Liver (tissue), 9 donors: ENCODE results near the gene CACHD1. TPM values are rescaled to one million over a fixed set of nuclear protein-coding genes. Genes with fewer than 3 reads are reported as not detected.

ENCODE experiments used
- DNase-seq: peaks from one replicate; pipeline ENCODE4 v3.0.0-alpha.2; 2017; ENCODE audit warnings: low spot score
- H3K27ac ChIP-seq, 2 donors: one replicate each; pipeline ENCODE4 v1.7.0; 2013; ENCODE audit warnings: inconsistent platforms in 2 of 2, low read length in 2 of 2, control low read depth in 1 of 2, low read depth in 1 of 2, mild to moderate bottlenecking in 1 of 2
- H3K27me3 ChIP-seq, 4 donors: one replicate each; pipeline versions ENCODE4 v1.6.1 to v1.7.0; 2013; ENCODE audit warnings: low read length in 3 of 4, inconsistent platforms in 1 of 4, mild to moderate bottlenecking in 1 of 4, moderate library complexity in 1 of 4; ENCODE audit not compliant: control insufficient read depth in 4 of 4, insufficient read depth in 4 of 4
- H3K36me3 ChIP-seq, 4 donors: one replicate each; pipeline versions ENCODE4 v1.6.1 to v1.7.0; 2013; ENCODE audit warnings: low read length in 3 of 4, mild to moderate bottlenecking in 3 of 4, low read depth in 1 of 4, moderate library complexity in 1 of 4; ENCODE audit not compliant: control insufficient read depth in 4 of 4, insufficient read depth in 3 of 4
- H3K4me1 ChIP-seq, 4 donors: one replicate each; pipeline versions ENCODE4 v1.6.1 to v1.7.0; 2013; ENCODE audit warnings: low read length in 3 of 4, mild to moderate bottlenecking in 3 of 4, moderate library complexity in 1 of 4; ENCODE audit not compliant: control insufficient read depth in 4 of 4, insufficient read depth in 4 of 4
- H3K4me3 ChIP-seq, 3 donors: one replicate each; pipeline versions ENCODE4 v1.6.1 to v1.7.0; 2013; ENCODE audit warnings: low read length in 3 of 3, control low read depth in 1 of 3, low read depth in 1 of 3, mild to moderate bottlenecking in 1 of 3
- H3K9ac ChIP-seq, 2 donors: one replicate each; pipeline ENCODE4 v1.7.0; 2013; ENCODE audit warnings: low read length in 2 of 2, mild to moderate bottlenecking in 2 of 2, moderate library complexity in 2 of 2, control low read depth in 1 of 2, low read depth in 1 of 2
- H3K9me3 ChIP-seq, 4 donors: one replicate each; pipeline versions ENCODE4 v1.6.1 to v1.7.0; 2013; ENCODE audit warnings: low read length in 3 of 4; ENCODE audit not compliant: control insufficient read depth in 4 of 4
- EGR1 ChIP-seq, 2 donors: IDR thresholded peaks; 2 replicates each; pipeline ENCODE4 v1.6.1; 2016 to 2018; ENCODE audit warnings: antibody characterized with exemption in 2 of 2, low read depth in 2 of 2
- FOXA1 ChIP-seq: IDR thresholded peaks from 2 replicates; pipeline ENCODE4 v1.6.1; 2016; ENCODE audit warnings: antibody characterized with exemption
- FOXA2 ChIP-seq: IDR thresholded peaks from 2 replicates; pipeline ENCODE4 v1.6.1; 2016; ENCODE audit warnings: antibody characterized with exemption
- HNF4A ChIP-seq, 2 donors: conservative IDR thresholded peaks; 2 replicates each; pipeline ENCODE4 v1.6.1; 2016; ENCODE audit warnings: antibody characterized with exemption in 2 of 2, mild to moderate bottlenecking in 2 of 2
- JUND ChIP-seq, 2 donors: IDR thresholded peaks; 2 replicates each; pipeline ENCODE4 v1.6.1; 2016; ENCODE audit warnings: antibody characterized with exemption in 2 of 2
- RAD21 ChIP-seq, 2 donors: IDR thresholded peaks; 2 replicates each; pipeline ENCODE4 v1.6.1; 2016; ENCODE audit warnings: antibody characterized with exemption in 2 of 2, mild to moderate bottlenecking in 2 of 2
- RXRA ChIP-seq, 2 donors: IDR thresholded peaks; 2 replicates each; pipeline ENCODE4 v1.6.1; 2017 to 2018; ENCODE audit warnings: antibody characterized with exemption in 2 of 2, mild to moderate bottlenecking in 1 of 2
- SP1 ChIP-seq: IDR thresholded peaks from 2 replicates; pipeline ENCODE4 v1.6.1; 2018; ENCODE audit warnings: antibody characterized with exemption, mild to moderate bottlenecking
- YY1 ChIP-seq: IDR thresholded peaks from 2 replicates; pipeline ENCODE4 v1.6.1; 2016; ENCODE audit warnings: antibody characterized with exemption, mild to moderate bottlenecking
- WGBS: extraction: QIAGEN DNeasy Blood & Tissue Kit; methylation state at CpG from one replicate; pipeline ENCODE4 v1.1.7; 2013; 5-methylcytosine and 5-hydroxymethylcytosine counted together
- polyA plus RNA-seq, 2 donors: library from polyadenylated mRNA; stranded (reverse) in 1 of 2; unstranded in 1 of 2; fragments of 200-250 nt in 1 of 2; fragments of >200 nt in 1 of 2; fragmentation: Nextera tagmentation in 1 of 2; extraction: Ambion mirVana in 1 of 2; gene quantifications; one replicate each; pipeline versions ENCODE4 v1.2.1 to v1.2.3, GENCODE V29; 2013 to 2015
- total RNA-seq, 2 donors: library from RNA; depleted of rRNA; stranded (reverse); fragments of >200 nt; gene quantifications; one replicate each; pipeline ENCODE4 v1.2.3, GENCODE V29; 2014
- TF ChIP-seq, protein P1 (sequence below): fragments of 150-350 bp; IDR thresholded peaks from 2 replicates; pipeline ENCODE4 v1.5.1; 2017; ENCODE audit warnings: improper control_type of control experiment, low read depth, low read length; ENCODE audit not compliant: missing input control
- TF ChIP-seq, protein P2 (sequence below): IDR thresholded peaks from 2 replicates; pipeline ENCODE4 v1.6.1; 2016; ENCODE audit warnings: antibody characterized with exemption, mild to moderate bottlenecking
- TF ChIP-seq, protein P3 (sequence below): IDR thresholded peaks from 2 replicates; pipeline ENCODE4 v1.6.1; 2016; ENCODE audit warnings: antibody characterized with exemption
- TF ChIP-seq, protein P4 (sequence below): IDR thresholded peaks from 2 replicates; pipeline ENCODE4 v1.6.1; 2016; ENCODE audit warnings: antibody characterized with exemption
- donor health status: healthy.
- donor health status: healthy.
- donor health status: healthy.
- donor health status: healthy.
- donor health status: healthy.

Gene CACHD1
- total and polyA plus RNA-seq, 4 donors, result 0.68 to 4.2 (median 2.3) TPM

DNA sequence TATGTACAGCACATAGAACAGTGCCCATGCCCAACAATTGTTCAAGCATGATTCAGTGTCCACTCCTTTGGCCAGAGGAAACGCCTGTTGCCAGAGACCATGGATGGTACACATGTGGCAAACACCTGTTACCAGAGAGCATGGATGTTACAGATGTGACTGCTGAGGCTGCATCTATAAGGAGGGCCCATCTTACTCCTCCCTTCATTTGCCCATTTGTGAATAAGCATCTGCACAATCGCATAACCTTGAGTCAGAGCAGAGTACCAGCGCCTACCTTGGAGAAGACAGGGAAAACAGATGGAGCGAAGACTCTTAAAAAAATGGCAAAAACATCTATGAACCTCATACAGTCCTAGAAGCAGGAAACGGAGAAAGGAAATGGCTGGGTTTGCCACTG lies 36.6 kb upstream of the CACHD1 start (continued):
- TF ChIP-seq EGR1 (IDR thresholded peaks at IDR 0.05; ENCODE audit: low read depth in 2 of 2), result no peak
- TF ChIP-seq FOXA2, result no peak
- no peak for TF ChIP-seq YY1
- TF ChIP-seq, protein P1, sequence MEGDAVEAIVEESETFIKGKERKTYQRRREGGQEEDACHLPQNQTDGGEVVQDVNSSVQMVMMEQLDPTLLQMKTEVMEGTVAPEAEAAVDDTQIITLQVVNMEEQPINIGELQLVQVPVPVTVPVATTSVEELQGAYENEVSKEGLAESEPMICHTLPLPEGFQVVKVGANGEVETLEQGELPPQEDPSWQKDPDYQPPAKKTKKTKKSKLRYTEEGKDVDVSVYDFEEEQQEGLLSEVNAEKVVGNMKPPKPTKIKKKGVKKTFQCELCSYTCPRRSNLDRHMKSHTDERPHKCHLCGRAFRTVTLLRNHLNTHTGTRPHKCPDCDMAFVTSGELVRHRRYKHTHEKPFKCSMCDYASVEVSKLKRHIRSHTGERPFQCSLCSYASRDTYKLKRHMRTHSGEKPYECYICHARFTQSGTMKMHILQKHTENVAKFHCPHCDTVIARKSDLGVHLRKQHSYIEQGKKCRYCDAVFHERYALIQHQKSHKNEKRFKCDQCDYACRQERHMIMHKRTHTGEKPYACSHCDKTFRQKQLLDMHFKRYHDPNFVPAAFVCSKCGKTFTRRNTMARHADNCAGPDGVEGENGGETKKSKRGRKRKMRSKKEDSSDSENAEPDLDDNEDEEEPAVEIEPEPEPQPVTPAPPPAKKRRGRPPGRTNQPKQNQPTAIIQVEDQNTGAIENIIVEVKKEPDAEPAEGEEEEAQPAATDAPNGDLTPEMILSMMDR, result no peak
- TF ChIP-seq JUND (IDR thresholded peaks at IDR 0.05), result no peak

DNA sequence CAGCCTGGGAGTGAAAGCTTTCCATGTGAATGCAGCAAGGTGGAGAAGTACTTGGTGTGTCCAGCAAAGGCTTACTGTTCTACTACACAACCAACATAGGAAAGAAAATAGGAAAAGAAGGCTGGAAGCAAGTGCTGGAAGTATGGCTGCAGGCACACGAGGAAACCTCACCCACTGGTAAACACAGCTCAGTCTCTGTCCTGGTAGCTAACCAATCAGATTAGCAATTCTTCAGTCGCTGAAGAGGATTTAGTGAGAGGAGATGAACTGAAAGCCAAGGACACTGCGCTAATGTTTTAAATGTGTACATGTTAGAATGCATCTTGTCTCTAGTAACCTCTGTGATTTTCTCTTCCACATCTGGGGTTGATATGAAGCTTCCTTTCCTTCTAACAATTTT lies 36.2 kb upstream of the CACHD1 start:
- no peak for TF ChIP-seq RXRA (IDR thresholded peaks at IDR 0.05)
- TF ChIP-seq EGR1 (IDR thresholded peaks at IDR 0.05; ENCODE audit: low read depth in 2 of 2), result no peak
- TF ChIP-seq, protein P1, result no peak
- TF ChIP-seq, protein P2, sequence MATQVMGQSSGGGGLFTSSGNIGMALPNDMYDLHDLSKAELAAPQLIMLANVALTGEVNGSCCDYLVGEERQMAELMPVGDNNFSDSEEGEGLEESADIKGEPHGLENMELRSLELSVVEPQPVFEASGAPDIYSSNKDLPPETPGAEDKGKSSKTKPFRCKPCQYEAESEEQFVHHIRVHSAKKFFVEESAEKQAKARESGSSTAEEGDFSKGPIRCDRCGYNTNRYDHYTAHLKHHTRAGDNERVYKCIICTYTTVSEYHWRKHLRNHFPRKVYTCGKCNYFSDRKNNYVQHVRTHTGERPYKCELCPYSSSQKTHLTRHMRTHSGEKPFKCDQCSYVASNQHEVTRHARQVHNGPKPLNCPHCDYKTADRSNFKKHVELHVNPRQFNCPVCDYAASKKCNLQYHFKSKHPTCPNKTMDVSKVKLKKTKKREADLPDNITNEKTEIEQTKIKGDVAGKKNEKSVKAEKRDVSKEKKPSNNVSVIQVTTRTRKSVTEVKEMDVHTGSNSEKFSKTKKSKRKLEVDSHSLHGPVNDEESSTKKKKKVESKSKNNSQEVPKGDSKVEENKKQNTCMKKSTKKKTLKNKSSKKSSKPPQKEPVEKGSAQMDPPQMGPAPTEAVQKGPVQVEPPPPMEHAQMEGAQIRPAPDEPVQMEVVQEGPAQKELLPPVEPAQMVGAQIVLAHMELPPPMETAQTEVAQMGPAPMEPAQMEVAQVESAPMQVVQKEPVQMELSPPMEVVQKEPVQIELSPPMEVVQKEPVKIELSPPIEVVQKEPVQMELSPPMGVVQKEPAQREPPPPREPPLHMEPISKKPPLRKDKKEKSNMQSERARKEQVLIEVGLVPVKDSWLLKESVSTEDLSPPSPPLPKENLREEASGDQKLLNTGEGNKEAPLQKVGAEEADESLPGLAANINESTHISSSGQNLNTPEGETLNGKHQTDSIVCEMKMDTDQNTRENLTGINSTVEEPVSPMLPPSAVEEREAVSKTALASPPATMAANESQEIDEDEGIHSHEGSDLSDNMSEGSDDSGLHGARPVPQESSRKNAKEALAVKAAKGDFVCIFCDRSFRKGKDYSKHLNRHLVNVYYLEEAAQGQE, result no peak
- Histone ChIP-seq H3K9me3 (no peaks in the 10 kb centered on the region), H3K27me3 (no peaks in the 10 kb centered on the region), H3K27ac (no peak overlapping the region), H3K9ac (no peak overlapping the region), H3K4me3 (no peak overlapping the region), H3K4me1 (peaks cover 3 to 13% (median 4%) of the 10 kb centered on the region in 4 donors), H3K36me3 (no peaks in the 10 kb centered on the region)
- no peak for DNase-seq
- WGBS, result 51% methylated on average over 3 of the region's 3 CpGs

DNA sequence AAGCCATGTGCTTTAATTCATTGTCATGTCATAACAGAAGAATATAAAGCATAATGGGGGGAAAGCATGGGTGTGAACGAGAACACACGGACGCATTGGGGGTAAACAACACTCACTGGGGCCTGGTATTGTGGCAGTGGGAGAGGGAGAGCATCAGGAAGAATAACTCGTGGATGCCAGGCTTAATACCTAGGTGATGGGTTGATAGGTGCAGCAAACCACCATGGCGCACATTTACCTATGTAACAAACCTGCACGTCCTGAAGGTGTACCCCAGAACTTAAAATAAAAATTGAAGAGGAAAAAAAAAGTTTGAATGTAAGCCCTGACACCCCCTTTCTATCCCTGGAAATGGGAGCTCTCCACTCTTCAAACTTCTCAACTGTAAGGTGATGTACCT lies 34.9 kb upstream of the CACHD1 start:
- H3K9me3 ChIP-seq, result no peaks in the 10 kb centered on the region
- H3K4me3 ChIP-seq, result no peak overlapping the region
- no peak for DNase-seq
- no peak overlapping the region for H3K27ac ChIP-seq
- 95% methylated on average over 6 of the region's 6 CpGs for WGBS
- TF ChIP-seq, protein P3, sequence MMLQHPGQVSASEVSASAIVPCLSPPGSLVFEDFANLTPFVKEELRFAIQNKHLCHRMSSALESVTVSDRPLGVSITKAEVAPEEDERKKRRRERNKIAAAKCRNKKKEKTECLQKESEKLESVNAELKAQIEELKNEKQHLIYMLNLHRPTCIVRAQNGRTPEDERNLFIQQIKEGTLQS, result no peak
- TF ChIP-seq, protein P4, sequence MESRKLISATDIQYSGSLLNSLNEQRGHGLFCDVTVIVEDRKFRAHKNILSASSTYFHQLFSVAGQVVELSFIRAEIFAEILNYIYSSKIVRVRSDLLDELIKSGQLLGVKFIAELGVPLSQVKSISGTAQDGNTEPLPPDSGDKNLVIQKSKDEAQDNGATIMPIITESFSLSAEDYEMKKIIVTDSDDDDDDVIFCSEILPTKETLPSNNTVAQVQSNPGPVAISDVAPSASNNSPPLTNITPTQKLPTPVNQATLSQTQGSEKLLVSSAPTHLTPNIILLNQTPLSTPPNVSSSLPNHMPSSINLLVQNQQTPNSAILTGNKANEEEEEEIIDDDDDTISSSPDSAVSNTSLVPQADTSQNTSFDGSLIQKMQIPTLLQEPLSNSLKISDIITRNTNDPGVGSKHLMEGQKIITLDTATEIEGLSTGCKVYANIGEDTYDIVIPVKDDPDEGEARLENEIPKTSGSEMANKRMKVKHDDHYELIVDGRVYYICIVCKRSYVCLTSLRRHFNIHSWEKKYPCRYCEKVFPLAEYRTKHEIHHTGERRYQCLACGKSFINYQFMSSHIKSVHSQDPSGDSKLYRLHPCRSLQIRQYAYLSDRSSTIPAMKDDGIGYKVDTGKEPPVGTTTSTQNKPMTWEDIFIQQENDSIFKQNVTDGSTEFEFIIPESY, result no peak
- TF ChIP-seq YY1, result no peak
- TF ChIP-seq SP1, result no peak
- TF ChIP-seq FOXA2, result no peak
- TF ChIP-seq HNF4A (conservative IDR thresholded peaks at IDR 0.05), result no peak
- TF ChIP-seq RAD21 (IDR thresholded peaks at IDR 0.05), result no peak
- TF ChIP-seq, protein P2, result no peak
- no peak for TF ChIP-seq FOXA1
- no peak for TF ChIP-seq JUND (IDR thresholded peaks at IDR 0.05)
- TF ChIP-seq EGR1 (IDR thresholded peaks at IDR 0.05; ENCODE audit: low read depth in 2 of 2), result no peak
- H3K36me3 ChIP-seq, result no peaks in the 10 kb centered on the region
- H3K27me3 ChIP-seq, result no peaks in the 10 kb centered on the region
- H3K4me1 ChIP-seq, result peaks cover 3 to 13% (median 4%) of the 10 kb centered on the region in 4 donors
- H3K9ac ChIP-seq, result no peak overlapping the region
